HG03060 (cell line): Measurements from ENCODE around the gene ARMC7.
"Not testable (repeated sequence)": the region's sequence is repeated elsewhere in the genome, so short reads cannot be mapped to it uniquely, and the experiment has no call there.

Experiments
- ATAC-seq: cut with Tn5 transposase; IDR thresholded peaks from one replicate; pipeline ENCODE4 v1.9.1; 2021; ENCODE audit warnings: low read depth, moderate number of reproducible peaks; ENCODE audit not compliant: unreplicated experiment

ARMC7 gene

GRCh38 chr17:75147878-75148546 is 38.2 kb downstream of the ARMC7 start:
- no peak for ATAC-seq

GRCh38 chr17:75151930-75152329 is 42.2 kb downstream of the ARMC7 start:
- no peak for ATAC-seq

DNA sequence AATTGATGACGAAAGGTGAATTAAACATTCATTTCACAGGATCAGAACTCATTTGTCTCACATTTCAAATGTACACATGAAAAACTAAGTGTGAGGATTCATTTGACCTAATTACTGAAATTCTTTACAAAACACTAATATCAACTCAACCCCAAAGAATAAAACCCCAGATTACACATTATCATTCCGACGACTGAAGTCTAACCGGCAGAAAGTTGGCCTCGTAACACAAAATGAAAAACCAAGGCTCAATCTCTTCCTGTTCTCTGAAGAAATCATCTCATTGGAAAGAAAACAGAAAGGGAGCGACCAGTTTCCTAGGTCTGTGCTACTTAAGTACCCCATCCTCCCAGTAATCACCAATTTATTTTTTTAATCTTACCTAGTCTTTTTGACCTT is 42.8 kb downstream of the ARMC7 start:
- ATAC-seq = no peak

- no peak for ATAC-seq
These were observed 43.4 kb downstream of the ARMC7 start for GRCh38 chr17:75152922-75153779.

DNA sequence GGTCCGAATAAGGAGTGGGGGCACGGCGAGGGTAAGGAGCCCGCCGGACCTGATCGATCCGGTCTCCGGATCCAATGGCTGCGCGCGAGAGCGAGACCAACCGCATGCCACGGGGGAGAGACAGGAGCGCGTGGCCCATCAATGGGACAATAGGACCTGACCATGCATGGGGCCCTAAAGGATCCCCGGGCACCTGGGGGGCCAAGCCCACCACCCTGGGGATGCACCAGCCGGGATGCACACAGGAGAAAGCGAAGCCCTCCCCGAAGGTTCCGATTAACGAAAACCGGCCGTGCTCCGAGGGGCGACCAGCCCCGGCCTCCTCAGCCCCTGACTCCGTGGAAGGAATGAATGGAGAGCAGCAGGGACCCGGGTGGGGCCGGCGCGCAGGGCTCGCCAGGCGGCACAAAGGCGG is 44.0 kb downstream of the ARMC7 start:
- peak; percentile 7 for ATAC-seq

DNA sequence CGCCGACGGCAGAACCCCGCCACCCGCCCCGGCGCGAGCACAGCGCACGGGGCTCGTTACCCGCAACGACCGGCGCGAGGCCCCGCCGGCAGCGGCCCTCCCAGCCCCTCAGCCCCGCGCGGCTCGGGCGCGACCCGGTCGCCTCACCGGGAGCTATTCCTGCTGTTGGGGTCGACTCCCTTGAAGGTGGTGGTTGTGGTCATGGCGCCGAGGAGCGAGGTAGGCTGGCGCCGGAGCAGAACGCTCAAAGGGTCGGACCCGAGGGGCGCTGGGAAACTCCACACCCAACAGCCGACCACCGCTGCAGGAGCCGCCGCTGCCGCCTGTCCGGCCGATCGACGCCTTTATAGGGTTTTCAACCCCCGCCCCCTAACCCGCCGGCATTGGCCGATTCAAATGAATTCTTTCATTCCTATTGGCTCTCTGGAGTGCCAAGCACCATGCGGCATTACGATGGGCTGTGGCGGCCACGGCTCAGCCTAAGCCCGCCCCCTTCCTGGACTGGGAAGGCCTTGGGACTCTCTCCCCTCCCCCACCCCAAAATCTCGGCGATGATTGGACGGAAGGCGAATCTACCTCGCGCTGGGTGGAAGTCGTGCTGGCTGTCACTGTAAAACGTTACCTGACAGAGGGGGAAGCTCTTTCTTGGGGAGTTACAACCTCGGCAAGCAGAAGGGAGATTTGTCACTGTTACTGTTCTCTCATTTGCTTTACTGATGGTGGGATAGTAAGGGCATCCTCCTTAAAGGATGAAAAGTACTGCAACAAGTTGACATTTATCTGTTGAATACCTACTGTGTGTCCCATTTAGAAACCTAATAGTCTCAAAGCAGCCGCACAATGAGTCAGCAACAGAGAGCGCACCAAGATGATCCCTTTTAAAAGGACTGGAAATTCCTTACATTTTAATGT is 44.7 kb downstream of the ARMC7 start, which contains the start of gene JPT1:
Gene JPT1 (minus strand): TSS at position 318 of the 912 bp plus-strand sequence. CDS start 115 bp downstream, at position 203.
- peak; percentile 89 for ATAC-seq

GRCh38 chr17:75155191-75155601 is 45.4 kb downstream of the ARMC7 start:
- ATAC-seq = no peak

GRCh38 chr17:75158480-75158879 is 48.7 kb downstream of the ARMC7 start:
- not testable (repeated sequence) for ATAC-seq

GRCh38 chr17:75159196-75160031 is 49.6 kb downstream of the ARMC7 start:
- ATAC-seq = no peak

DNA sequence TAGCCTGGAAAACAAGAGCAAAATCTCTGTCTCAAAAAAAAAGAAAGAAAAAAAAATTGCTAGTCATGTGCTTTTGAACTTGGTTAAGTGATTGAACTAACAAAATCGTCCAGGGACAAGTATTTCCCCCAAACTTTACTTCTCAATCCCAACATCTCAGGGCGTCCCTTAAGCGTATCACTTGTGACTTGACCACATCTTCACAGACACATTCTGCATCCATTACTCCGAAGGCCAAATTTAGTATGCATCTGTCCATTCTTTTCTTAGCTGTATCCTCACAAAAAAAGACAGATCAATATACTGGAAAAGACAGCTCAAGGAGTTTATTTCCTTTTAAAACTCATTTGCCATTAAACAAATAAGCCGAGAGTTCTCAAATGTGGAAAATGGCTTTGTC is 50.4 kb downstream of the ARMC7 start:
- ATAC-seq = no peak

DNA sequence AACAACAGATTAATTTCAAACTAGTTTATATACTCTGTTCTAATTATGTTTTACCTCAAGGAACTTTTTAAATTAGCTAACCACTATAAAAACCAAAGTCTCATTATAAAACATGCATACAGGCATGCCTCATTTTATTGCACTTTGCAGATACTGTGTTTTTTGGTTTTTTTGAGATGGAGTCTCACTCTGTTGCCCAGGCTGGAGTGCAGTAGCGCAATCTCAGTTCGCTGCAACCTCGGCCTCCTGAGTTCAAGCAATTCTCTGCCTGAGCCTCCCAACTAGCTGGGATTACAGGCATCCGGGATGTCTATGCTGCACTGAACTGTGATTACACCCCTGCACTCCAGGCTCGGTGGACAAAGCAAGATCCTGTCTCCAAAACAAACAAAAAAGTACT is 53.3 kb downstream of the ARMC7 start:
- ATAC-seq = no peak

DNA sequence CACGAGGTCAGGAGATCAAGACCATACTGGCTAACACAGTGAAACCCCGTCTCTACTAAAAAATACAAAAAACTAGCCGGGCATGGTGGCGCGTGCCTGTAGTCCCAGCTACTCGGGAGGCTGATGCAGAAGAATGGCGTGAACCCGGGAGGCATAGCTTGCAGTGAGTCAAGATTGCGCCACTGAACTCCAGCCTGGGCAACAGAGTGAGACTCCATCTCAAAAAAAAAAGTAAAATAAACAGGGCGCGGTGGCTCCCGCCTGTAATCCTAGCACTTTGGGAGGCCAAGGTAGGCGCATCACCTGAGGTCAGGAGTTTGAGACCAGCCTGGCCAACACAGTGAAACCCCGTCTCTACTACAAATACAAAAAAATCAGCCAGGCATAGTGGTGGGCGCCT is 54.8 kb downstream of the ARMC7 start:
- ATAC-seq = not testable (repeated sequence)

DNA sequence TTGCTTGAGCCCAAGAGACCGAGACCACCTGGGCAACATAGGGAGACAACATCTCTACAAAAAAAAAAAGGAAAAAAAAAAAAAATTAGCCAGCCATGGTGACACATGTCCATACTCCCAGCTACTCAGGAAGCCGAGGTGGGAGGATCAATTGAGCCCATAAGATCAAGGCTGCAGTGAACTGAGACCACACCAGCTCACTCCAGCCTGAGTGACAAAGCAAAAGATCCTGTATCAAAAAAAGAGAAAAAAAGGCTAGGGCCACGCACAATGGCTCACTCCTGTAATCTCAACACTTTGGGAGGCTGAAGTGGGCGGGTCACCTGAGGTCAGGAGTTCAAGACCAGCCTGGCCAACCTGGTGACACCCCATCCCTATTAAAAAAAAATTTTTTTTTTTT is 59.2 kb downstream of the ARMC7 start:
- no peak for ATAC-seq

- no peak for ATAC-seq
These were observed 63.8 kb downstream of the ARMC7 start for GRCh38 chr17:75173526-75173925.

GRCh38 chr17:75174996-75175395 is 65.2 kb downstream of the ARMC7 start:
- no peak for ATAC-seq

- no peak for ATAC-seq
These were observed 66.9 kb downstream of the ARMC7 start for GRCh38 chr17:75176625-75177024.

- ATAC-seq = no peak
These were observed 68.7 kb downstream of the ARMC7 start for GRCh38 chr17:75178453-75178852.
